ENCODE measurements around the gene EVC2. TPM values are rescaled to one million over a fixed set of nuclear protein-coding genes. Genes with fewer than 3 reads are reported as not detected.

The EVC2 gene
- polyA plus RNA-seq, 1 donor (not counting 4 experiments of a cell fraction or from before 2014, with no cell fraction given): 1.7 TPM

- dilution Hi-C loops (cut with MboI; ENCODE audit: extremely low pct_ligation_motif_present, low sequenced_read_pairs): no loop called here
- H3K36me3 ChIP-seq (ENCODE audit: control insufficient read depth in 2 of 2, extremely low read depth in 1 of 2, insufficient read depth in 2 of 2, low read length in 2 of 2): peaks cover 12 to 26% of the 10 kb centered on the region in 2 experiments
Observed at GRCh38 chr4:5632571-5632970, 75.8 kb downstream of the EVC2 start.

GRCh38 chr4:5632066-5632440 is 76.3 kb downstream of the EVC2 start:
- FAIRE-seq: no peak
- no peak overlapping the region for H3K9ac ChIP-seq (ENCODE audit: control insufficient read depth, extremely low read depth, insufficient read depth, low read length)
- peaks cover 4% of the 10 kb centered on the region for H3K9me3 ChIP-seq (ENCODE audit: control insufficient read depth, low read depth, low read length)
- no peak overlapping the region for H3K27ac ChIP-seq (ENCODE audit: control insufficient read depth, insufficient read depth, low read length)
- TF ChIP-seq EZH2 (IDR thresholded peaks at IDR 0.05; ENCODE audit: low read length) (no peak), CTCF (optimal IDR thresholded peaks at IDR 0.05 in 1 of 3, IDR thresholded peaks at IDR 0.05 in 1 of 3, conservative IDR thresholded peaks at IDR 0.05 in 1 of 3; ENCODE audit: extremely low read depth in 1 of 3, insufficient read depth in 2 of 3, low read length in 3 of 3) (no peak)
- H3K36me3 ChIP-seq (ENCODE audit: control insufficient read depth in 2 of 2, extremely low read depth in 1 of 2, insufficient read depth in 2 of 2, low read length in 2 of 2): peaks cover 12 to 26% of the 10 kb centered on the region in 2 experiments
- H3K79me2 ChIP-seq (ENCODE audit: control insufficient read depth, insufficient read depth, low read length): no peaks in the 10 kb centered on the region
- dilution Hi-C loops (cut with MboI; ENCODE audit: extremely low pct_ligation_motif_present, low sequenced_read_pairs): no loop called here
- no peak overlapping the region for H3K4me3 ChIP-seq (ENCODE audit: control insufficient read depth in 2 of 3, extremely low read depth in 1 of 3, insufficient read depth in 2 of 3, low read depth in 1 of 3, low read length in 3 of 3)
- H3K4me1 ChIP-seq (ENCODE audit: control insufficient read depth, extremely low read depth, insufficient read depth, low read length): peaks cover 24% of the 10 kb centered on the region
- no peaks in the 10 kb centered on the region for H4K20me1 ChIP-seq (ENCODE audit: control insufficient read depth, extremely low read depth, insufficient read depth, low read length)
- no peaks in the 10 kb centered on the region for H3K9me1 ChIP-seq (ENCODE audit: control insufficient read depth, extremely low read depth, insufficient read depth, low read length)
- no peak overlapping the region for H2AFZ ChIP-seq (ENCODE audit: control insufficient read depth, low read length)
- no peak overlapping the region for H3K4me2 ChIP-seq (ENCODE audit: control insufficient read depth, extremely low read depth, insufficient read depth, low read depth, low read length)
- no peaks in the 10 kb centered on the region for H3K27me3 ChIP-seq (ENCODE audit: control insufficient read depth, extremely low read depth, insufficient read depth, low read length)
- no peak for DNase-seq (ENCODE audit: low read depth, low spot score)

More at GRCh38 chr4:5632571-5632970, 75.8 kb downstream of the EVC2 start:
- DNase-seq (ENCODE audit: low read depth, low spot score) (no peak), FAIRE-seq (no peak)
- TF ChIP-seq CTCF (optimal IDR thresholded peaks at IDR 0.05 in 1 of 3, IDR thresholded peaks at IDR 0.05 in 1 of 3, conservative IDR thresholded peaks at IDR 0.05 in 1 of 3; ENCODE audit: extremely low read depth in 1 of 3, insufficient read depth in 2 of 3, low read length in 3 of 3): no peak
- no peak for TF ChIP-seq EZH2 (IDR thresholded peaks at IDR 0.05; ENCODE audit: low read length)
- H3K9ac ChIP-seq (ENCODE audit: control insufficient read depth, extremely low read depth, insufficient read depth, low read length): no peak overlapping the region
- H3K27ac ChIP-seq (ENCODE audit: control insufficient read depth, insufficient read depth, low read length): no peak overlapping the region
- H3K9me3 ChIP-seq (ENCODE audit: control insufficient read depth, low read depth, low read length): peaks cover 4% of the 10 kb centered on the region
- no peaks in the 10 kb centered on the region for H3K27me3 ChIP-seq (ENCODE audit: control insufficient read depth, extremely low read depth, insufficient read depth, low read length)
- no peak overlapping the region for H3K4me2 ChIP-seq (ENCODE audit: control insufficient read depth, extremely low read depth, insufficient read depth, low read depth, low read length)
- no peaks in the 10 kb centered on the region for H3K79me2 ChIP-seq (ENCODE audit: control insufficient read depth, insufficient read depth, low read length)
- H3K4me3 ChIP-seq (ENCODE audit: control insufficient read depth in 2 of 3, extremely low read depth in 1 of 3, insufficient read depth in 2 of 3, low read depth in 1 of 3, low read length in 3 of 3): no peak overlapping the region
- H4K20me1 ChIP-seq (ENCODE audit: control insufficient read depth, extremely low read depth, insufficient read depth, low read length): no peaks in the 10 kb centered on the region
- H3K4me1 ChIP-seq (ENCODE audit: control insufficient read depth, extremely low read depth, insufficient read depth, low read length): peaks cover 30% of the 10 kb centered on the region
- no peaks in the 10 kb centered on the region for H3K9me1 ChIP-seq (ENCODE audit: control insufficient read depth, extremely low read depth, insufficient read depth, low read length)
- no peak overlapping the region for H2AFZ ChIP-seq (ENCODE audit: control insufficient read depth, low read length)
